MM.1S (cell line): ENCODE results near the gene PRKG1.

ENCODE experiments used
- EZH2 ChIP-seq: fragments of 300-600 bp; sonication (generic); optimal IDR thresholded peaks from 2 replicates; pipeline ENCODE3; 2017; ENCODE audit warnings: low read depth, mild to moderate bottlenecking, antibody characterized with exemption, low read length, mixed read lengths
- EZH2phosphoT487 ChIP-seq: fragments of 300-600 bp; sonication (generic); IDR thresholded peaks from 2 replicates; pipeline ENCODE4 v1.6.1; 2018; ENCODE audit warnings: antibody characterized with exemption, low read length
- TF ChIP-seq, protein P1 (sequence below): fragments of 300-600 bp; sonication (generic); IDR thresholded peaks from 2 replicates; pipeline ENCODE4 v1.5.1; 2016; ENCODE audit warnings: antibody characterized with exemption, low read length, mixed read lengths

DNA sequence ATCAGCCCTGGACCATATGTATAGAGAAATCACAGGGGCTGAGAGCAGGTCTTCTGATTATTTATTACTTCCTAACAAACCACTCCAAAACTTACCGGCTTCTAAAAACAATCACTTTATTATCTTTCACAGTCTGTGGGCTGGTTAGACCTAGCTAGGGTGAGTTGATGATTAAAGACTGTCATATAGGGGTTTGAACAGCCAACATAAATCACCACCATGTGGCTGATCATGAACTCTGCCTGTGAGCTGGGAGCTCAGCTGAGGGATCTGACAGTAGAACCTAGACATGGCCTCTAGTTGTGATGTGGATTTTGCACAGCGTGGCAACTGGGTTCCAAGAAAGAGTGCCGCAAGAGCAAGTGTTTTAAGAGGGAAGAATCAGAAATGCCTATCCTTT lies 319.8 kb downstream of the PRKG1 start:
- TF ChIP-seq, protein P1, sequence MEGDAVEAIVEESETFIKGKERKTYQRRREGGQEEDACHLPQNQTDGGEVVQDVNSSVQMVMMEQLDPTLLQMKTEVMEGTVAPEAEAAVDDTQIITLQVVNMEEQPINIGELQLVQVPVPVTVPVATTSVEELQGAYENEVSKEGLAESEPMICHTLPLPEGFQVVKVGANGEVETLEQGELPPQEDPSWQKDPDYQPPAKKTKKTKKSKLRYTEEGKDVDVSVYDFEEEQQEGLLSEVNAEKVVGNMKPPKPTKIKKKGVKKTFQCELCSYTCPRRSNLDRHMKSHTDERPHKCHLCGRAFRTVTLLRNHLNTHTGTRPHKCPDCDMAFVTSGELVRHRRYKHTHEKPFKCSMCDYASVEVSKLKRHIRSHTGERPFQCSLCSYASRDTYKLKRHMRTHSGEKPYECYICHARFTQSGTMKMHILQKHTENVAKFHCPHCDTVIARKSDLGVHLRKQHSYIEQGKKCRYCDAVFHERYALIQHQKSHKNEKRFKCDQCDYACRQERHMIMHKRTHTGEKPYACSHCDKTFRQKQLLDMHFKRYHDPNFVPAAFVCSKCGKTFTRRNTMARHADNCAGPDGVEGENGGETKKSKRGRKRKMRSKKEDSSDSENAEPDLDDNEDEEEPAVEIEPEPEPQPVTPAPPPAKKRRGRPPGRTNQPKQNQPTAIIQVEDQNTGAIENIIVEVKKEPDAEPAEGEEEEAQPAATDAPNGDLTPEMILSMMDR, result no peak
- no peak for TF ChIP-seq EZH2
- TF ChIP-seq EZH2phosphoT487, result no peak
